Osteocyte (in vitro differentiated cells): ENCODE measurements around the gene COMMD4. TPM values are rescaled to one million over a fixed set of nuclear protein-coding genes. Genes with fewer than 3 reads are reported as not detected.

Experiments used
- DNase-seq: peaks from one replicate; pipeline ENCODE4 v3.0.0; 2021; ENCODE audit warnings: mixed read lengths; ENCODE audit not compliant: unreplicated experiment; ENCODE audit errors: extremely low spot score
- H3K27ac Mint-ChIP-seq: one replicate; pipeline ENCODE4 v1.8.0; 2021; ENCODE audit warnings: mild to moderate bottlenecking, mixed read lengths; ENCODE audit not compliant: unreplicated experiment
- H3K27me3 Mint-ChIP-seq: one replicate; pipeline ENCODE4 v1.8.0; 2021; ENCODE audit warnings: mixed read lengths; ENCODE audit not compliant: unreplicated experiment
- H3K36me3 Mint-ChIP-seq: one replicate; pipeline ENCODE4 v1.8.0; 2021; ENCODE audit warnings: mixed read lengths; ENCODE audit not compliant: unreplicated experiment
- H3K4me1 Mint-ChIP-seq: one replicate; pipeline ENCODE4 v1.8.0; 2021; ENCODE audit warnings: mixed read lengths; ENCODE audit not compliant: unreplicated experiment
- H3K4me3 Mint-ChIP-seq: one replicate; pipeline ENCODE4 v1.8.0; 2021; ENCODE audit warnings: mild to moderate bottlenecking, moderate library complexity, mixed read lengths; ENCODE audit not compliant: unreplicated experiment
- H3K9me3 Mint-ChIP-seq: one replicate; pipeline ENCODE4 v1.8.0; 2021; ENCODE audit warnings: mixed read lengths; ENCODE audit not compliant: unreplicated experiment
- total RNA-seq: library from RNA; stranded (reverse); gene quantifications from 2 replicates; pipeline ENCODE4 v1.2.1, GENCODE V29; 2021
- TF ChIP-seq, protein P1 (sequence below): fragments of 200-600 bp; sonication (generic); IDR thresholded peaks from 2 replicates; pipeline ENCODE4 v1.5.0; 2021; ENCODE audit warnings: antibody characterized with exemption, mild to moderate bottlenecking, moderate library complexity

Gene COMMD4
- total RNA-seq, 1 donor from 2014 or later: 99.0 TPM

DNA sequence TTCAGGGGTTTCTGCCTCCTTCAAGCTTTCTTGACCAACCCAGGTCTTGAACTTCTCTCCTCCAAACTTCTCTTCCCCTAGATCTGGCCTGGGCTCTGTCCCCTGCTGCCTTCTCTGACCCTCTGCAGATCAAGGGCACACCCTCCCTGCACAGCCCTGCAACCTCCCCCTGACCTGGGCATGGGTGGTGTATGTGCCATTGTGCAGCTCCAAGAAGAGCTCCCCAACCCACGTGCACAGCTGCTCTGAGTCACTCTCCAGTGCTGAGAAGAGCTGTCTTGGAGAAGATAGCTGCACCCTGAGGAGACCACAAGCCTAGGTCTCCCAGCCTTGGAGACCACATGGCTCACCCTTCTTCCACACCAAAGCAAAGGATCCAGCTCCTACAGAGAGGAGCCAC, 24.5 kb downstream of the COMMD4 start:
- no peak for DNase-seq
- H3K9me3 Mint-ChIP-seq: no peaks in the 10 kb centered on the region
- TF ChIP-seq, protein P1, sequence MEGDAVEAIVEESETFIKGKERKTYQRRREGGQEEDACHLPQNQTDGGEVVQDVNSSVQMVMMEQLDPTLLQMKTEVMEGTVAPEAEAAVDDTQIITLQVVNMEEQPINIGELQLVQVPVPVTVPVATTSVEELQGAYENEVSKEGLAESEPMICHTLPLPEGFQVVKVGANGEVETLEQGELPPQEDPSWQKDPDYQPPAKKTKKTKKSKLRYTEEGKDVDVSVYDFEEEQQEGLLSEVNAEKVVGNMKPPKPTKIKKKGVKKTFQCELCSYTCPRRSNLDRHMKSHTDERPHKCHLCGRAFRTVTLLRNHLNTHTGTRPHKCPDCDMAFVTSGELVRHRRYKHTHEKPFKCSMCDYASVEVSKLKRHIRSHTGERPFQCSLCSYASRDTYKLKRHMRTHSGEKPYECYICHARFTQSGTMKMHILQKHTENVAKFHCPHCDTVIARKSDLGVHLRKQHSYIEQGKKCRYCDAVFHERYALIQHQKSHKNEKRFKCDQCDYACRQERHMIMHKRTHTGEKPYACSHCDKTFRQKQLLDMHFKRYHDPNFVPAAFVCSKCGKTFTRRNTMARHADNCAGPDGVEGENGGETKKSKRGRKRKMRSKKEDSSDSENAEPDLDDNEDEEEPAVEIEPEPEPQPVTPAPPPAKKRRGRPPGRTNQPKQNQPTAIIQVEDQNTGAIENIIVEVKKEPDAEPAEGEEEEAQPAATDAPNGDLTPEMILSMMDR: no peak
- H3K27ac Mint-ChIP-seq: no peak overlapping the region
- no peak overlapping the region for H3K4me3 Mint-ChIP-seq
- no peaks in the 10 kb centered on the region for H3K4me1 Mint-ChIP-seq
- H3K27me3 Mint-ChIP-seq: no peaks in the 10 kb centered on the region
- H3K36me3 Mint-ChIP-seq: peaks cover 9% of the 10 kb centered on the region

DNA sequence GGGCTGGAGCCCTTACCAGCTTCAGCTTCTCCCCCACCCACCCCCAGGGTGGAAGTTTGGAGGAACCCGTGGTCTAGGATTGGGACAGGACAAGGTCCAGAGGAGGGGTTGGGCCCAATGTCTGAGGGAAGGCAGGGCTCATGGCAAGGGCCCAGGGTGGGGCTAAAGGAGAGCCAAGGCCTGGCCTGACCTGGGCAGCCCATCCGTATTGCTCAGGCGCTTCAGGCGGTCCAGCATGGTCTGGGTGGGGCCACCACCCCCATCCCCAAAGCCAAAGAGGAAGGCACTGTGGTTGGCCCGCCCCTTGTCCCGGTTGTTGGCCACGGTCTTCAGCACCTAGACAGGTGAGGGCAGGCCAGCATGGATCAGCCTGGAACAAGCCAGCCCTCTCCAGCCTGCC, 25.0 kb downstream of the COMMD4 start:
- Mint-ChIP-seq H3K4me1 (no peaks in the 10 kb centered on the region), H3K27me3 (no peaks in the 10 kb centered on the region), H3K27ac (no peak overlapping the region), H3K36me3 (peaks cover 13% of the 10 kb centered on the region), H3K4me3 (no peak overlapping the region), H3K9me3 (no peaks in the 10 kb centered on the region)
- TF ChIP-seq, protein P1: no peak
- DNase-seq: no peak

DNA sequence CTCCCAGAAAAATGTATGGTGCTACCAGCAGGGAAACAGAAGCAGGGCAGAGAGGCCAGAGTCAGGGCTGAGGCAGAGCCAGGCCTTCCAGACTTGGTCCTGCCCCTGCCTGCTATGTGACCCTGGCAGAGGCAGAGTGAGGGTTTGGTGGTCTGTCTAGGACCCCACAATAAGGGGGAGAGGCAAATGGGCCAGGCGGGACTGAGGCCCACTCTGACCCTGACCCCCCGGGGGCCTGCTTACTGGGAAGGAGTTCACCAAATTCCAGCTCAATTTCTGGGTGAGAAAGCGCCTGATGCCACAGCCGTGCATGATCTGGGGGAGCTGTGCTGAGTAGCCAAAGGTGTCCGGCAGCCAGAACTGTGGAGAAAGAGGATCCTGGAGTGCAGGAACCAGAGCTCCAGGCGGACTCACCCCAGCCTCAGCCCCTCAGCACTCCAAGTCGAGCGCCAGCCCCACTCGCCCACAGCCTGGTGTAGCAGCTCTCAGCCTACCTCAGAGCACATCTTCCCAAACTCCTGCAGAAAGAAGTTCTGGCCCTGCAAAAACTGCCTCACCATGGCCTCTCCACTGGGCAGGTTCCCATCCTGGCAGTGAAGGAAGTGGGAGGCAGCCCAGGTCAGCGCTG, 25.6 kb downstream of the COMMD4 start:
- no peak overlapping the region for H3K4me3 Mint-ChIP-seq
- no peak for DNase-seq
- no peaks in the 10 kb centered on the region for H3K4me1 Mint-ChIP-seq
- no peaks in the 10 kb centered on the region for H3K9me3 Mint-ChIP-seq
- TF ChIP-seq, protein P1: no peak
- H3K27me3 Mint-ChIP-seq: no peaks in the 10 kb centered on the region
- H3K36me3 Mint-ChIP-seq: peaks cover 13% of the 10 kb centered on the region
- no peak overlapping the region for H3K27ac Mint-ChIP-seq

DNA sequence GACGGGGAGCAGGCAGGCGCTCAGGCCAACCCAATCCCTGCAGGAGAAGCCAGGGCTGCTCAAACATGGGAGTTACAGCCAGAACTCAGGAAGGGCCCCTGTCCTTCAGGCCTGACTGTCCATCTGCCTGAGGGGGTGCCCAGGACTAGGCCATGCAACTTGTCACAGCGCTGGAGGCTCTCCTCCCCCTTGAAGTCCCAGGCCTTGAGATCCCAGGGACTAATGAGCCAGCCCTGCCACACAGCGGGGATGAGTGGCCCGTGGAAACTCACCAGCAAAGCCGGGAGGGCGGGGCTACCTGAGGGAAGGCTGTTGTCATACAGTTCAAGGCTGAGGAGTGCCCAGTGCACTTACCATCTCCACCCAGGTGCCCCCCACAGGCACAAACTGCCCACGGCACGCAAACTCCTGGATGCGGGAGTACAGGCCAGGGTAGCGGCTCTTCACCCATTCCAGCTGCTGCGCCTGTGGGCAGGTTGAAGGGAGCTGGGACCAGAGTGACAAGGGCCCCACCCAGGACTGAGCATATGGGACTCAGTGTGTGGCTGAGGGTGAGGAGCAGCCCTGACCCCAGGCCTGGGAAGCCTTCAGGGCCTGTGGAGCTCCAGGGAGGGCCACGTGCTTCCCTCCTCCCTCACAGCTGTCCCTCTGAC, 26.3 kb downstream of the COMMD4 start:
- no peaks in the 10 kb centered on the region for H3K4me1 Mint-ChIP-seq
- no peak overlapping the region for H3K27ac Mint-ChIP-seq
- H3K4me3 Mint-ChIP-seq: no peak overlapping the region
- TF ChIP-seq, protein P1: no peak
- no peak for DNase-seq
- H3K9me3 Mint-ChIP-seq: no peaks in the 10 kb centered on the region
- no peaks in the 10 kb centered on the region for H3K27me3 Mint-ChIP-seq
- H3K36me3 Mint-ChIP-seq: peaks cover 16% of the 10 kb centered on the region

DNA sequence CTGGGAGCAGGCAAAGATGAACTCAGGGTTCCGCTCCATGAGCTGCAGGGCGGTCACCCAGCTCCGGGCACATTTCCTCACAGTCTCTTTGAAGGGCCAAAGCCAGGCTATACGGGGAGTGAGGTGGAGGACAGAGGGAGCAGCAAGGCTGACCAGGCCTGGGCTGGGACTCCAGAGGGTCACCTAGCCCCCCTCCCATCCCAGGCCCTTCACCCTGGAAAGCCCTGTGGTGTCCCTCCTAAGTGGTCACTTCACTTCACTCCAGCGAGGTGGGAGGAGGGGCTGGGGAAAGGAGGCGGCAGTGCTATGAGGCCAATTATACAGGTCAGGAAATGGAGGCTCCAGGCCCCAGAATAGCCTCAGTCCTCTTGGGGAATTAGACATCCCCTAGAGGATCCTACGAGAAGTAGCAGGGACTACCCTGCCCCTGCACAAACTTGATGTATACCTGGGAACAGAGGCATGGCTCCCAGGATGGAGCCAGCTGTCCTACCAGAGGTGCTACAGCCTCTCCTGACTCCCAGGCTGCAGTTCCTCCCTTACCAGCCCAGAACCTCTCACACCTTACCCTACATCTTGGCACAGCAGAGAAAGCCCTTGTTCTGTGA, 26.9 kb downstream of the COMMD4 start:
- TF ChIP-seq, protein P1: no peak
- DNase-seq: no peak
- no peaks in the 10 kb centered on the region for H3K27me3 Mint-ChIP-seq
- peaks cover 16% of the 10 kb centered on the region for H3K36me3 Mint-ChIP-seq
- no peaks in the 10 kb centered on the region for H3K9me3 Mint-ChIP-seq
- no peak overlapping the region for H3K27ac Mint-ChIP-seq
- no peak overlapping the region for H3K4me3 Mint-ChIP-seq
- peaks cover 4% of the 10 kb centered on the region for H3K4me1 Mint-ChIP-seq
